ENCODE results near the gene RBM38. TPM values are rescaled to one million over a fixed set of nuclear protein-coding genes. Genes with fewer than 3 reads are reported as not detected.

RBM38 gene
- total and polyA plus RNA-seq, 9 of the 15 experiments (the other 6 are each of a cell fraction or from before 2014, with no cell fraction given), result 0.28 to 82.4 (median 33.2) TPM

GRCh38 chr20:57377350-57377749, 13.8 kb upstream of the RBM38 start (continued):
- TF ChIP-seq ZNF3 (CRISPR knock-in tag; IDR thresholded peaks at IDR 0.05), result no peak

- no peak for TF ChIP-seq MCM7 (IDR thresholded peaks at IDR 0.05)
- TF ChIP-seq HDAC8 (tag; IDR thresholded peaks at IDR 0.05), result no peak
- no peak for TF ChIP-seq ZNF197 (CRISPR knock-in tag; IDR thresholded peaks at IDR 0.05; ENCODE audit: low read depth)
- TF ChIP-seq RBFOX2 (IDR thresholded peaks at IDR 0.05; ENCODE audit: low read depth, low read length), result no peak
- TF ChIP-seq RFX5 (IDR thresholded peaks at IDR 0.05; ENCODE audit: low read depth, low read length), result no peak
- TF ChIP-seq NCOA1 (IDR thresholded peaks at IDR 0.05; ENCODE audit: low read depth), result no peak
- no peak for TF ChIP-seq ZNF146 (CRISPR knock-in tag; IDR thresholded peaks at IDR 0.05; ENCODE audit: unreplicated experiment)
- TF ChIP-seq ZNF324 (CRISPR knock-in tag; IDR thresholded peaks at IDR 0.05), result no peak
- TF ChIP-seq GTF2F1 (IDR thresholded peaks at IDR 0.05; ENCODE audit: low read depth, low read length), result no peak
- no peak for TF ChIP-seq SMAD1 (IDR thresholded peaks at IDR 0.05; ENCODE audit: low read depth, low read length, partially characterized antibody)
- TF ChIP-seq RNF219 (CRISPR knock-in tag; IDR thresholded peaks at IDR 0.05), result no peak
- TF ChIP-seq GABPB1 (CRISPR knock-in tag; IDR thresholded peaks at IDR 0.05), result no peak
- TF ChIP-seq NELFE (IDR thresholded peaks at IDR 0.05; ENCODE audit: insufficient read depth, insufficient read length), result no peak
- TF ChIP-seq POLR2AphosphoS2 (IDR thresholded peaks at IDR 0.05; ENCODE audit: low read length), result no peak
- TF ChIP-seq ZNF212 (CRISPR knock-in tag; IDR thresholded peaks at IDR 0.05), result no peak
- no peak for TF ChIP-seq SIN3B (IDR thresholded peaks at IDR 0.05; ENCODE audit: low read depth)
- TF ChIP-seq ETV5 (CRISPR knock-in tag; IDR thresholded peaks at IDR 0.05; ENCODE audit: low read depth), result no peak
- TF ChIP-seq SRSF9 (IDR thresholded peaks at IDR 0.05; ENCODE audit: borderline replicate concordance, low read depth, low read length), result no peak
- H3K4me1 ChIP-seq (replicated peaks in 1 of 2; ENCODE audit: control insufficient read depth in 2 of 2, insufficient read depth in 2 of 2, low read length in 2 of 2), result peaks cover 0 to 6% of the 10 kb centered on the region in 2 experiments; a peak in 3 of 5 replicates
- no peak overlapping the region; a peak in 1 of 4 replicates for H3K9ac ChIP-seq (ENCODE audit: insufficient read depth in 1 of 2, low read depth in 2 of 2, low read length in 2 of 2)
- H3K4me2 ChIP-seq (ENCODE audit: insufficient read depth, low read length), result no peak overlapping the region
- no peak overlapping the region for H2AFZ ChIP-seq (ENCODE audit: low read depth, low read length)
- no peak overlapping the region for H3K4me3 ChIP-seq
- H3K36me3 ChIP-seq (ENCODE audit: control insufficient read depth, insufficient read depth, low read length), result peaks cover 69% of the 10 kb centered on the region
- H4K20me1 ChIP-seq (replicated peaks; ENCODE audit: control insufficient read depth, insufficient read depth, low read length), result peaks cover 9% of the 10 kb centered on the region; the same call in 1 of the 2 replicates
- BruUV-seq (replicated peaks), result no TSS peak
- H3K79me2 ChIP-seq (ENCODE audit: control insufficient read depth, insufficient read depth, low read length), result no peaks in the 10 kb centered on the region; the same call in 2 of the 3 replicates
- ATAC-seq, result no peak
- ChIA-PET POLR2A (interaction anchor here (1.9 kb wide), 1 partner anchor 19 kb away, joined by 8 read pairs; no protein-coding TSS in a partner anchor), CTCF (ENCODE audit: low intra/inter-chr PET ratio) (no interaction called here)
- no peaks in the 10 kb centered on the region for H3K9me3 ChIP-seq (replicated peaks; ENCODE audit: control insufficient read depth, insufficient read depth, low read depth, low read length)
- no peak for DNase-seq (ENCODE audit: extremely low read depth in 1 of 4, low spot score in 3 of 4)
- intact Hi-C loops (cut with micrococcal nuclease) (no loop called here), in situ Hi-C loops (cut with MboI) (loop anchor here (25.0 kb wide), 1 partner anchor 834 kb away; no protein-coding TSS in a partner anchor)
- WGBS (ENCODE audit: insufficient coverage, low coverage, missing lambda C conversion rate), result 78% methylated on average over 11 of the region's 16 CpGs
- no peaks in the 10 kb centered on the region for H3K9me1 ChIP-seq (ENCODE audit: control insufficient read depth, insufficient read depth, low read length)
- no peaks in the 10 kb centered on the region for H3K27me3 ChIP-seq (ENCODE audit: control insufficient read depth in 2 of 2, insufficient read depth in 2 of 2, low read length in 2 of 2)
- FAIRE-seq, result no peak
- H3K27ac ChIP-seq (ENCODE audit: extremely low read depth, low read depth, low read length), result no peak overlapping the region
These were observed 13.1 kb upstream of the RBM38 start for GRCh38 chr20:57378107-57378506.
